Measurements from ENCODE around the gene MED9.

Gene MED9

GRCh38 chr17:17493249-17493985 lies 16.6 kb downstream of the MED9 start:
- no peaks in the 10 kb centered on the region for H3K9me3 ChIP-seq (ENCODE audit: control insufficient read depth, insufficient read depth, low read length)
- no peak overlapping the region for H3K4me3 ChIP-seq (ENCODE audit: low read length)
- no peaks in the 10 kb centered on the region for H3K9me2 ChIP-seq (replicated peaks; ENCODE audit: control insufficient read depth, low read length)
- peaks cover 21% of the 10 kb centered on the region for H3K36me3 ChIP-seq (ENCODE audit: control insufficient read depth, low read length)
- no peak for TF ChIP-seq EZH2phosphoT487 (IDR thresholded peaks at IDR 0.05; ENCODE audit: borderline replicate concordance, low read length)
- no peak for TF ChIP-seq CTCF (IDR thresholded peaks at IDR 0.05; ENCODE audit: low read depth, low read length, poor library complexity, severe bottlenecking)
- H3K27me3 ChIP-seq (ENCODE audit: control insufficient read depth, low read length) = peaks cover 24% of the 10 kb centered on the region
- no peaks in the 10 kb centered on the region for H3F3A ChIP-seq (ENCODE audit: control insufficient read depth, insufficient read depth)
- H3K79me2 ChIP-seq (ENCODE audit: control insufficient read depth, low read length) = no peaks in the 10 kb centered on the region
- H4K20me1 ChIP-seq (ENCODE audit: control insufficient read depth, insufficient read depth, low read depth, low read length) = 0 out of 2 replicates have a peak, but pooled peaks cover 13% of the 10 kb centered on the region
- no peak overlapping the region for H3K27ac ChIP-seq (ENCODE audit: low read depth, low read length)
- peaks cover 19% of the 10 kb centered on the region for H3K4me1 ChIP-seq (ENCODE audit: control insufficient read depth, low read length)
- H3K4me2 ChIP-seq (ENCODE audit: low read length) = no peak overlapping the region

- Histone ChIP-seq H3K27me3 (ENCODE audit: control insufficient read depth, low read length) (peaks cover 24% of the 10 kb centered on the region), H3F3A (ENCODE audit: control insufficient read depth, insufficient read depth) (no peaks in the 10 kb centered on the region), H3K27ac (ENCODE audit: low read depth, low read length) (no peak overlapping the region), H3K4me3 (ENCODE audit: low read length) (no peak overlapping the region), H3K36me3 (ENCODE audit: control insufficient read depth, low read length) (peaks cover 21% of the 10 kb centered on the region), H3K9me3 (ENCODE audit: control insufficient read depth, insufficient read depth, low read length) (no peaks in the 10 kb centered on the region), H3K79me2 (ENCODE audit: control insufficient read depth, low read length) (no peaks in the 10 kb centered on the region), H3K4me2 (ENCODE audit: low read length) (no peak overlapping the region), H3K4me1 (ENCODE audit: control insufficient read depth, low read length) (peaks cover 19% of the 10 kb centered on the region), H4K20me1 (ENCODE audit: control insufficient read depth, insufficient read depth, low read depth, low read length) (0 out of 2 replicates have a peak, but pooled peaks cover 13% of the 10 kb centered on the region), H3K9me2 (replicated peaks; ENCODE audit: control insufficient read depth, low read length) (no peaks in the 10 kb centered on the region)
- no peak for TF ChIP-seq CTCF (IDR thresholded peaks at IDR 0.05; ENCODE audit: low read depth, low read length, poor library complexity, severe bottlenecking)
- no peak for TF ChIP-seq EZH2phosphoT487 (IDR thresholded peaks at IDR 0.05; ENCODE audit: borderline replicate concordance, low read length)
Measured at GRCh38 chr17:17493986-17494466, 17.2 kb downstream of the MED9 start.

GRCh38 chr17:17494499-17494869 lies 17.7 kb downstream of the MED9 start:
- no peak overlapping the region for H3K4me3 ChIP-seq (ENCODE audit: low read length)
- H3K27ac ChIP-seq (ENCODE audit: low read depth, low read length) = no peak overlapping the region
- H3K9me3 ChIP-seq (ENCODE audit: control insufficient read depth, insufficient read depth, low read length) = no peaks in the 10 kb centered on the region
- peaks cover 20% of the 10 kb centered on the region for H3K36me3 ChIP-seq (ENCODE audit: control insufficient read depth, low read length)
- H3K27me3 ChIP-seq (ENCODE audit: control insufficient read depth, low read length) = peaks cover 24% of the 10 kb centered on the region
- peaks cover 19% of the 10 kb centered on the region for H3K4me1 ChIP-seq (ENCODE audit: control insufficient read depth, low read length)
- H4K20me1 ChIP-seq (ENCODE audit: control insufficient read depth, insufficient read depth, low read depth, low read length) = 0 out of 2 replicates have a peak, but pooled peaks cover 13% of the 10 kb centered on the region
- no peak for TF ChIP-seq CTCF (IDR thresholded peaks at IDR 0.05; ENCODE audit: low read depth, low read length, poor library complexity, severe bottlenecking)
- no peak for TF ChIP-seq EZH2phosphoT487 (IDR thresholded peaks at IDR 0.05; ENCODE audit: borderline replicate concordance, low read length)
- H3K9me2 ChIP-seq (replicated peaks; ENCODE audit: control insufficient read depth, low read length) = no peaks in the 10 kb centered on the region
- 0 out of 2 replicates have a peak overlapping the region, but pooled peaks have one; percentile 11 for H3K4me2 ChIP-seq (ENCODE audit: low read length)
- no peaks in the 10 kb centered on the region for H3K79me2 ChIP-seq (ENCODE audit: control insufficient read depth, low read length)
- no peaks in the 10 kb centered on the region for H3F3A ChIP-seq (ENCODE audit: control insufficient read depth, insufficient read depth)
